HG03521 (cell line): ENCODE measurements around the gene LARGE2.
"Not testable (repeated sequence)": the region's sequence is repeated elsewhere in the genome, so short reads cannot be mapped to it uniquely, and the experiment has no call there.

Experiments
- ATAC-seq: cut with Tn5 transposase; IDR thresholded peaks from one replicate; pipeline ENCODE4 v1.9.1; 2021; ENCODE audit warnings: mild to moderate bottlenecking, moderate library complexity; ENCODE audit not compliant: unreplicated experiment

LARGE2 gene

GRCh38 chr11:45895553-45896259 is 26.8 kb upstream of the LARGE2 start:
- ATAC-seq = no peak

GRCh38 chr11:45896422-45896984 is 26.0 kb upstream of the LARGE2 start:
- no peak for ATAC-seq

GRCh38 chr11:45897556-45897955 is 24.9 kb upstream of the LARGE2 start:
- no peak for ATAC-seq

- no peak for ATAC-seq
These were observed 23.4 kb upstream of the LARGE2 start for GRCh38 chr11:45899086-45899447.

GRCh38 chr11:45899448-45900174 is 22.8 kb upstream of the LARGE2 start:
- ATAC-seq = no peak

- ATAC-seq = not testable (repeated sequence)
These were observed 22.2 kb upstream of the LARGE2 start for GRCh38 chr11:45900175-45900800.

GRCh38 chr11:45900916-45901617 is 21.4 kb upstream of the LARGE2 start:
- no peak for ATAC-seq

GRCh38 chr11:45901626-45902025 is 20.8 kb upstream of the LARGE2 start:
- ATAC-seq = no peak

GRCh38 chr11:45902452-45903380 is 19.7 kb upstream of the LARGE2 start:
- no peak for ATAC-seq

GRCh38 chr11:45904309-45904915 is 18.0 kb upstream of the LARGE2 start:
- ATAC-seq = no peak

- no peak for ATAC-seq
These were observed 17.4 kb upstream of the LARGE2 start for GRCh38 chr11:45905095-45905494.

- ATAC-seq = not testable (repeated sequence)
These were observed 16.9 kb upstream of the LARGE2 start for GRCh38 chr11:45905576-45905975.

GRCh38 chr11:45906096-45906682 is 16.3 kb upstream of the LARGE2 start:
- no peak for ATAC-seq

GRCh38 chr11:45906965-45907611 is 15.4 kb upstream of the LARGE2 start, which contains the start of gene FREY1:
TSS of gene FREY1 (minus strand) at chr11:45907271. CDS start at chr11:45907245, 26 bp downstream.
- no peak for ATAC-seq

GRCh38 chr11:45907911-45908370 is 14.5 kb upstream of the LARGE2 start:
- ATAC-seq = no peak

GRCh38 chr11:45909594-45910475 is 12.6 kb upstream of the LARGE2 start:
- no peak for ATAC-seq

- ATAC-seq = no peak
These were observed 11.8 kb upstream of the LARGE2 start for GRCh38 chr11:45910623-45911022.
